Stimulated activated CD4-positive, alpha-beta T cell treated with anti-CD3 and anti-CD28 coated beads, Interleukin-4, amount 100 ng/mL, for 4 hours (primary cell): Measurements from ENCODE around the gene WDR43.

Source experiments
- DNase-seq, 2 experiments: peaks; one replicate each; pipeline ENCODE4 v3.0.0-alpha.2; 2020

Gene WDR43

DNA sequence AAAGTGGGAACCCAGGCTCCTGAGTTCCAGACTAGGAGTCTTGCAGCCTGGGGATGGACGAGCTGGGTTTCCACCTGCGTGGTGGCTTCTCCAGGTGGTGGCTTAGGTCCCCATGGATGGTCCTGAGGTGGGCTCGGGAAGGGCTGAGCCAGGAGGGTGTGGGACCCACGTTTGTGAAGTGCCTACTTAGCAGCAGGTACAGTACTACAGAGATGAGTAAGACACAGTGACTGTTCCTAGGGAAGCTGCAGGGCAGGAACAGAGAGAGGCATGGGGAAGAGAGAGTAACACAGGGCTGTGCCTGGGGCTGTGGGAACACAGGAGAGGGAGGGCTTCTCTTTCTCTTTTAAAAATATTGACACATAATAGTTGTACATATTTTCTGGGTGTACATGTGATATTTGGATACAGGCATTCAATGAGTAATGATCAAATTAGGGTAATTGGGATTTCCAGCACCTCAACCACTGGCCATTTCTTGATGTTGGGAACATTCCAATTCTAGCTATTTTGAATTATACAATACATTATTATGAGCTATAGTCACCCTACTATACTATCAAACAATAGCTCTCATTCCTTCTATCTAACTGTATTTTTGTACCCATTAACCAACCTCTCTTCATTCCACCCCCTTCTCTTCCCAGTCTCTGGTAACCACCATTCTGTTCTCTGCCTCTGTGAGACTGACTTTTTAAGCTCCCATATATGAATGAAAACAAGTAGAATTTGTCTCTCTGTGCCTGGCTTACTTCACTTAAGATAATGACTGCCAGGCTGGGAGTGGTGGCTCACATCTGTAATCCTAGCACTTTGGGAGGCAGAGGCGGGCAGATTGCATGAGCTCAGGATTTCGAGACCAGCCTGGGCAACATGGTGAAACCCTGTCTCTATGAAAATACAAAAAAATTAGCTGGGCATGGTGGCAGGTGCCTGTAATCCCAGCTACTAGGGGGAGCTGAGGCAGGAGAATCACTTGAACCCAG is 101.6 kb downstream of the WDR43 start:
- no peak for DNase-seq

DNA sequence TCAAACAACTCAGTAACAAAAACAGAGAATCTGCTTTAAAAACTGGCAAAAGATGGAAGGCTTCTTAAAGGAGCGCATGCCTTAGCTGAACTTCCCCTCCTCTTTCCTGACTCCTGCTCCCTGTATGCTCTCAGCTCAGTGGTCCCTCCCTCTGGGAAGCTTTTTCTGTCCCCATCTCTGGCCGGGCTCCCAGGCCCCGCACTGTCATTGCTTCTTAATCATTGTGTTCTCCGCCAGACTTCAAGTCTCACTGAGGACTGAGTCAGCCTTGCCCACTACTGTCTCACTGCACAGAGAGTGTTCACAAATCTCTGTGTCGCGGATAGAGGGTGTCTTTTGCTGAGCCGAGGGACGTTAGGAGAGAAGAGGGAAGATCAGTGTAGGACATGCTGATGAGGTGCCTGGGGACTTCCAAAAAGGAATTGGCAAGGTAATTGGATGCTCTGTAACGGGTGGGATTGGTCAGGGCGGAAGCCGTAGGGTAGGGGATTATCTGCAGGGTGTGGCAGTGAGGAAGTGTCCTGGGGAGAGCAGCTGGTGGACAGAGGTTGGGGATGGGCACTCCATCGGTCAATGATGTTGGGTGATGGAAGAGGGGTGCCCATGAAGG is 102.9 kb downstream of the WDR43 start:
- no peak for DNase-seq
